ENCODE data around the gene SNAP29.

The SNAP29 gene

GRCh38 chr22:20858615-20859416, at the start of gene SNAP29, which contains the start of gene PI4KA:
Gene SNAP29, plus strand, starts transcription at chr22:20859007. Its CDS starts 104 bp downstream, at chr22:20859111.
Gene PI4KA, minus strand, starts transcription at chr22:20858811. Its CDS starts 86 bp downstream, at chr22:20858725.
- TF ChIP-seq, protein P1, sequence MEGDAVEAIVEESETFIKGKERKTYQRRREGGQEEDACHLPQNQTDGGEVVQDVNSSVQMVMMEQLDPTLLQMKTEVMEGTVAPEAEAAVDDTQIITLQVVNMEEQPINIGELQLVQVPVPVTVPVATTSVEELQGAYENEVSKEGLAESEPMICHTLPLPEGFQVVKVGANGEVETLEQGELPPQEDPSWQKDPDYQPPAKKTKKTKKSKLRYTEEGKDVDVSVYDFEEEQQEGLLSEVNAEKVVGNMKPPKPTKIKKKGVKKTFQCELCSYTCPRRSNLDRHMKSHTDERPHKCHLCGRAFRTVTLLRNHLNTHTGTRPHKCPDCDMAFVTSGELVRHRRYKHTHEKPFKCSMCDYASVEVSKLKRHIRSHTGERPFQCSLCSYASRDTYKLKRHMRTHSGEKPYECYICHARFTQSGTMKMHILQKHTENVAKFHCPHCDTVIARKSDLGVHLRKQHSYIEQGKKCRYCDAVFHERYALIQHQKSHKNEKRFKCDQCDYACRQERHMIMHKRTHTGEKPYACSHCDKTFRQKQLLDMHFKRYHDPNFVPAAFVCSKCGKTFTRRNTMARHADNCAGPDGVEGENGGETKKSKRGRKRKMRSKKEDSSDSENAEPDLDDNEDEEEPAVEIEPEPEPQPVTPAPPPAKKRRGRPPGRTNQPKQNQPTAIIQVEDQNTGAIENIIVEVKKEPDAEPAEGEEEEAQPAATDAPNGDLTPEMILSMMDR (IDR thresholded peaks at IDR 0.05; ENCODE audit: insufficient read depth, missing control alignments): no peak
- no peak for FAIRE-seq

DNA sequence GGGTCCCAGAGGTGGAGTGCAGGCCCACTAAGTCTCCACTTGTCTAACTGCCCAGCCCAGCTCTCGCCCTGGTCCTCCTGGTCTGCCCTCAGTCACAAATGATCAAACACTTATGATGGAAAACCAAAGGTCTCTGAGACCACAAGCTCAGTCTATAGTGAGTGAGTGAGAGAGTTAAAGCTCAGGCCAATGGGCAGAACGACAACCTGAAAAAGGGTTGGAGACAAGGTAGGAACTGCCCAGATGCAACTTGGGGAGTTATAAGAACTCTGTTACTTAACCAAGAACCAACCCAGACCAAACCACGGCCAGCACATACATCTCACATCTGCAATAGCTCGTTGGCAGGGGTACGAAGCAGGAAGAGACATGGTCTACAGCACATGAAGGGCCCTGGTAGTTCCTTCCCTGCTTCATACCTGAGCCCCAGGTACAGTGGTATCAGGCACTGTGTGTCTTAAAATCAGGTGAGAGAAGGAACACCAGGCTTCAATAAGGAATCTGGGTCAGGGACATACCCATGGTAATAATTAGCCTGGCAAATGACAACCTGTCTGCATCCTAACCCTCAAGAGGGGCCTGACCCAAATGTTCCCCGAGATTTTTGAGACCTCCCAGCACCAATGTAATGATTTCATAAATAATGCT, 49.1 kb upstream of the SNAP29 start:
- FAIRE-seq (no peak), DNase-seq (ENCODE audit: insufficient read length, low spot score) (no peak)
- TF ChIP-seq, protein P1 (IDR thresholded peaks at IDR 0.05; ENCODE audit: insufficient read depth, missing control alignments): no peak

More at GRCh38 chr22:20858615-20859416, at the start of gene SNAP29, which contains the start of gene PI4KA:
- peak; percentile 97 for DNase-seq (ENCODE audit: insufficient read length, low spot score)

GRCh38 chr22:20810645-20811044, 48.2 kb upstream of the SNAP29 start:
- DNase-seq (ENCODE audit: insufficient read length, low spot score): no peak
- no peak for FAIRE-seq
- TF ChIP-seq, protein P1 (IDR thresholded peaks at IDR 0.05; ENCODE audit: insufficient read depth, missing control alignments): no peak

DNA sequence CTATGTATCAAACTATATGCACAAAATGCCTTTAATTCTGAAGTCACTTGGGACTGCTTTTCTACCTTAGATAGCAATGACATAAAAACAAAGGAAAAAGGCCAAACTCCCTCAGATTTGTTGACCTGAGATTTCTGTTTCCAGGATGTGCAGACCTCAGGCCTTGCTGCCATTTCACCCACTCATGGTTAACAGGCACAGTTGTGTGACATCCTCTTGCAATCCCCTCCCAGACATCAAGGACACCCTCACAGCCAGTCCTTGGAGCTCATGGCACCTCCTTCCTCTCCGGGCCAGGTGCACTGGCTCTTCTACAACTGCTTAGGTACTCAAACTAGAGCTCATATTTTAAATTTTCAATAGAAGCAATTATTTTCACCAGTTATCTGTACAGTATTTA, 47.6 kb upstream of the SNAP29 start:
- DNase-seq (ENCODE audit: insufficient read length, low spot score) (no peak), FAIRE-seq (no peak)
- TF ChIP-seq, protein P1 (IDR thresholded peaks at IDR 0.05; ENCODE audit: insufficient read depth, missing control alignments): no peak

DNA sequence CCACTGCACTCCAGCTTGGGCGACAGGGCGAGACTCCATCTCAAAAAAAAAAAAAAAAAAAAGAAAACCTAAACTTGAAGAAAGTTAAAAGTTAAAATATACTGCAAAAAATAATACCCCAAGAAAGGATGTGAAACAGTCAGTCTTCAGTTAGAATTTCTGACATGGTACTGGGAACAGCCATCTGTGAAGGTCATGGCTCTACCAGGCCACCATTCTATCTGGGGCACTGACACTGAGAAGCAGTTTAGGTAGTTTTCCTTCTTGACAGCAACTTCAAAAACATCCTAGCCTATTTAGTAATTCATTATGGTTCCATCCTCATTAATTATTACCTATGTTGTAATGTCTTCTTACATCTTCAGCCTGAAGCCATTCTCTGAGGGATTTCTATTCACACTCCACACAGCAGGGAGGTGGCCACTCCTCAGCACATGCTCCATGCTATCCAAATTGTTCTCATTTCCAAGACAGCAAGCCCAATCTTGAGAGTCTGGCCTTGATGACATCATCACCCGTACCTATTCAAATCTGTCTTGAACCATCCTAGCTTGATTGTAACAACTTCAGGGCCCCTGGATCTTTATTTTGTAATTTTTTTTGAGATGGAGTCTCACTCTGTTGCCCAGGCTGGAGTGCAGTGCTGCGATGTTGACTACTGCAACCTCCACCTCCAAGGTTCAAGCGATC, 46.7 kb upstream of the SNAP29 start:
- FAIRE-seq (no peak), DNase-seq (ENCODE audit: insufficient read length, low spot score) (no peak)
- TF ChIP-seq, protein P1 (IDR thresholded peaks at IDR 0.05; ENCODE audit: insufficient read depth, missing control alignments): no peak

- DNase-seq (ENCODE audit: insufficient read length, low spot score) (no peak), FAIRE-seq (no peak)
Measured at GRCh38 chr22:20813056-20813455, 45.8 kb upstream of the SNAP29 start.

More at GRCh38 chr22:20813056-20813455, 45.8 kb upstream of the SNAP29 start:
- TF ChIP-seq, protein P1 (IDR thresholded peaks at IDR 0.05; ENCODE audit: insufficient read depth, missing control alignments): no peak
